Hepatocyte (in vitro differentiated cells): ENCODE measurements around the gene DLEC1. TPM values are rescaled to one million over a fixed set of nuclear protein-coding genes. Genes with fewer than 3 reads are reported as not detected.

ENCODE experiments used
- DNase-seq: peaks from one replicate; pipeline ENCODE4 v3.0.0-alpha.2; 2016; ENCODE audit warnings: low spot score
- H2AFZ ChIP-seq: fragments of 200-600 bp; sonication (generic); 2 replicates; pipeline ENCODE4 v1.6.0; 2016; ENCODE audit warnings: antibody characterized with exemption, mild to moderate bottlenecking
- H3K27ac ChIP-seq: fragments of 200-600 bp; sonication (generic); 2 replicates; pipeline ENCODE4 v1.5.1; 2016; ENCODE audit warnings: mild to moderate bottlenecking
- H3K27me3 ChIP-seq: fragments of 200-600 bp; sonication (generic); 2 replicates; pipeline ENCODE4 v1.6.1; 2016
- H3K36me3 ChIP-seq: fragments of 200-600 bp; sonication (generic); replicated peaks from 2 replicates; pipeline ENCODE4 v1.5.1; 2016; ENCODE audit warnings: low read depth; ENCODE audit not compliant: insufficient read depth
- H3K4me1 ChIP-seq: fragments of 200-600 bp; sonication (generic); 2 replicates; pipeline ENCODE4 v1.5.1; 2016; ENCODE audit warnings: mild to moderate bottlenecking, moderate library complexity; ENCODE audit not compliant: insufficient read depth
- H3K4me2 ChIP-seq: fragments of 200-600 bp; sonication (generic); 2 replicates; pipeline ENCODE4 v1.6.0; 2016
- H3K4me3 ChIP-seq: fragments of 200-600 bp; sonication (generic); 2 replicates; pipeline ENCODE4 v1.5.1; 2016; ENCODE audit warnings: mild to moderate bottlenecking
- H3K79me2 ChIP-seq: fragments of 200-600 bp; sonication (generic); 2 replicates; pipeline ENCODE4 v1.6.0; 2017; ENCODE audit warnings: mild to moderate bottlenecking
- H3K9me2 ChIP-seq: fragments of 200-600 bp; sonication (generic); replicated peaks from 2 replicates; pipeline ENCODE4 v1.6.0; 2017; ENCODE audit warnings: mild to moderate bottlenecking; ENCODE audit not compliant: insufficient read depth
- H3K9me3 ChIP-seq: fragments of 200-600 bp; sonication (generic); 2 replicates; pipeline ENCODE4 v1.5.1; 2016; ENCODE audit warnings: low read depth, mild to moderate bottlenecking
- H4K20me1 ChIP-seq: fragments of 200-600 bp; sonication (generic); 2 replicates; pipeline ENCODE4 v1.6.0; 2016; ENCODE audit warnings: mild to moderate bottlenecking; ENCODE audit not compliant: insufficient read depth, poor library complexity, severe bottlenecking
- EZH2 ChIP-seq: fragments of 200-600 bp; sonication (generic); IDR thresholded peaks from 2 replicates; pipeline ENCODE4 v1.6.1; 2016; ENCODE audit warnings: antibody characterized with exemption, mild to moderate bottlenecking, borderline replicate concordance
- EZH2phosphoT487 ChIP-seq: fragments of 200-600 bp; sonication (generic); IDR thresholded peaks from one replicate; pipeline ENCODE4 v1.6.1; 2018; ENCODE audit warnings: antibody characterized with exemption, mild to moderate bottlenecking, low read depth, moderate library complexity; ENCODE audit not compliant: unreplicated experiment, severe bottlenecking
- WGBS: methylation state at CpG from one replicate; pipeline ENCODE4 v1.1.6; 2016; ENCODE audit warnings: low lambda C conversion rate; ENCODE audit errors: missing lambda C conversion rate; 5-methylcytosine and 5-hydroxymethylcytosine counted together
- polyA plus RNA-seq: library from polyadenylated mRNA; unstranded; fragments of >200 nt; fragmentation: Nextera tagmentation; extraction: Ambion mirVana; gene quantifications from 2 replicates; pipeline ENCODE4 v1.2.1, GENCODE V29; 2016
- total RNA-seq: library from RNA; depleted of rRNA; stranded (reverse); fragments of >200 nt; gene quantifications from 2 replicates; pipeline ENCODE4 v1.2.3, GENCODE V29; 2014
- TF ChIP-seq, protein P1 (sequence below): fragments of 200-600 bp; sonication (generic); IDR thresholded peaks from 2 replicates; pipeline ENCODE4 v1.5.1; 2016; ENCODE audit warnings: antibody characterized with exemption, mild to moderate bottlenecking; ENCODE audit not compliant: poor library complexity

Gene DLEC1
- total and polyA plus RNA-seq, 2 experiments from 2014 or later = 0.23 to 1.5 TPM

DNA sequence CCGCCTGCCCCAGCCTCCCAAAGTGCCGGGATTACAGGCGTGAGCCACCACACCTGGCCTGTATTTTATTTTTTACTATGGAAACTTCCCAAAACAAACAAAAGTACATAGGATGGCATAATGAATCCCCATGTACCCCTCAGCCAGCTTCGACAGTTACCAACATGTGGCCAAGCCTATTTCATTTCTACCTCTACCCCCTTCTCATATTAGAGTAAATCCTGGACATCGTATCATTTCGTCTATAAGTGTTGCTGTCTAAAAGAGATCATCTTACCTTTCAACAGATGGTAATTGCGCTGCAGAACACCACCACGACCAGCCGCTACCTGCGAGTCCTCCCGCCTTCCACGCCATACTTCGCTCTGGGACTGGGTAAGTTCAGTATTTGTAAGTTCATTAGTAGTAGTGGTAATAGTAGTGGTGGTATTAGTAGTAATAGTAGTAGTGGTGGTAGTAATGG, 44.9 kb downstream of the DLEC1 start:
- H3K9me3 ChIP-seq = no peaks in the 10 kb centered on the region
- DNase-seq = no peak
- TF ChIP-seq EZH2phosphoT487 (no peak), EZH2 (no peak)
- TF ChIP-seq, protein P1, sequence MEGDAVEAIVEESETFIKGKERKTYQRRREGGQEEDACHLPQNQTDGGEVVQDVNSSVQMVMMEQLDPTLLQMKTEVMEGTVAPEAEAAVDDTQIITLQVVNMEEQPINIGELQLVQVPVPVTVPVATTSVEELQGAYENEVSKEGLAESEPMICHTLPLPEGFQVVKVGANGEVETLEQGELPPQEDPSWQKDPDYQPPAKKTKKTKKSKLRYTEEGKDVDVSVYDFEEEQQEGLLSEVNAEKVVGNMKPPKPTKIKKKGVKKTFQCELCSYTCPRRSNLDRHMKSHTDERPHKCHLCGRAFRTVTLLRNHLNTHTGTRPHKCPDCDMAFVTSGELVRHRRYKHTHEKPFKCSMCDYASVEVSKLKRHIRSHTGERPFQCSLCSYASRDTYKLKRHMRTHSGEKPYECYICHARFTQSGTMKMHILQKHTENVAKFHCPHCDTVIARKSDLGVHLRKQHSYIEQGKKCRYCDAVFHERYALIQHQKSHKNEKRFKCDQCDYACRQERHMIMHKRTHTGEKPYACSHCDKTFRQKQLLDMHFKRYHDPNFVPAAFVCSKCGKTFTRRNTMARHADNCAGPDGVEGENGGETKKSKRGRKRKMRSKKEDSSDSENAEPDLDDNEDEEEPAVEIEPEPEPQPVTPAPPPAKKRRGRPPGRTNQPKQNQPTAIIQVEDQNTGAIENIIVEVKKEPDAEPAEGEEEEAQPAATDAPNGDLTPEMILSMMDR = no peak
- H3K4me1 ChIP-seq = no peaks in the 10 kb centered on the region
- no peak overlapping the region for H3K4me3 ChIP-seq
- 95% methylated on average over 13 of the region's 13 CpGs for WGBS
- no peak overlapping the region for H3K27ac ChIP-seq
- H3K79me2 ChIP-seq = no peaks in the 10 kb centered on the region
- H3K9me2 ChIP-seq = no peaks in the 10 kb centered on the region
- no peaks in the 10 kb centered on the region for H3K36me3 ChIP-seq
- H3K27me3 ChIP-seq = no peaks in the 10 kb centered on the region
- H2AFZ ChIP-seq = no peak overlapping the region
- no peak overlapping the region for H3K4me2 ChIP-seq
- H4K20me1 ChIP-seq = no peaks in the 10 kb centered on the region

DNA sequence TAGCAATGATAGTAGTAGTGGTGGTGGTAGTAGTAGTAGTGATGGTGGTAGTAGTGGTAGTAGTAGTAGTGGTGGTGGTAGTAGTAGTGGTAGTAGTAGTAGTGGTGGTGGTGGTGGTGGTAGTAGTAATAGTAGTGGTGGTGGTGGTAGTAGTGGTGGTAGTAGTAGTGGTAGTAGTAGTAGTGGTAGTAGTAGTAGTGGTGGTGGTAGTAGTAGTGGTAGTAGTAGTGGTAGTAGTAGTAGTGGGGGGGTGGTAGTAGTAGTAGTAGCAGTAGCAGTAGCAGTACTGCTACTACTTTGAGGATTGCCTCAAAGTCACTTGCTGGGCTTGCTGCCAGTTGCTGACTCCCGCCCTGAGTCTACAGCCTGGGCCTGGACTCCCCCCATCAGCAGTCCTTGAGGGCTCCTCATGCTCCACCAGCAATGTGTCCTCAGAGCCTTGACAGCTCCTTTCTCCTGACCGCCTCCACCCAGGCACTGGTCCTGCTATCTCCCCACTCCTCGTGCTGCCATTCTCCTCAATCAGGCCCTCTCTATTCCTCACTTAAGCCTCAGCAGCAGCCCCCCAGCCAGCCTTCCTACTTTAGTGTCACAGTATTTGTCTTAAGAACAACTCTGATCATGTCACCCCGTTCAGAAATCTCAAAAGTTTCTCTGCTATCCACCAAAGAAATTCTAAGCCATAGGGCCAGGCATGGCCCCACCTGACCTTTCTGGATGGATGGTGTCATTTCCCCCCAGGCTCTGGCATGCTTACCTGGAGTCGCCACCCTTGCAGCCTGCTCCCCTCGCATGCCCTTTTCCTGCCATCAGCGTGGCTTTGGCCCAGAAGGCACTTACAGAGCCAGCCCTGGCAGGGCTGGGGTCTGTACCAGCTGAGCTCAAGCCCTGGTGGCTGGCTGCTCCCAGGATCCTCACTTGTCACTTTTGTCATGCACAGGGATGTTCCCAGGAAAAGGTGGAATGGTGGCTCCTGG, 45.6 kb downstream of the DLEC1 start:
- H3K9me2 ChIP-seq = no peaks in the 10 kb centered on the region
- H3K4me3 ChIP-seq = no peak overlapping the region
- H4K20me1 ChIP-seq = no peaks in the 10 kb centered on the region
- no peaks in the 10 kb centered on the region for H3K9me3 ChIP-seq
- H3K79me2 ChIP-seq = no peaks in the 10 kb centered on the region
- WGBS = 77% methylated on average over 6 of the region's 7 CpGs
- no peaks in the 10 kb centered on the region for H3K27me3 ChIP-seq
- no peaks in the 10 kb centered on the region for H3K4me1 ChIP-seq
- H3K27ac ChIP-seq = no peak overlapping the region
- DNase-seq = peak; percentile 37
- H3K4me2 ChIP-seq = no peak overlapping the region
- no peak overlapping the region for H2AFZ ChIP-seq
- TF ChIP-seq EZH2 (no peak), EZH2phosphoT487 (no peak)
- TF ChIP-seq, protein P1 = no peak
- no peaks in the 10 kb centered on the region for H3K36me3 ChIP-seq

DNA sequence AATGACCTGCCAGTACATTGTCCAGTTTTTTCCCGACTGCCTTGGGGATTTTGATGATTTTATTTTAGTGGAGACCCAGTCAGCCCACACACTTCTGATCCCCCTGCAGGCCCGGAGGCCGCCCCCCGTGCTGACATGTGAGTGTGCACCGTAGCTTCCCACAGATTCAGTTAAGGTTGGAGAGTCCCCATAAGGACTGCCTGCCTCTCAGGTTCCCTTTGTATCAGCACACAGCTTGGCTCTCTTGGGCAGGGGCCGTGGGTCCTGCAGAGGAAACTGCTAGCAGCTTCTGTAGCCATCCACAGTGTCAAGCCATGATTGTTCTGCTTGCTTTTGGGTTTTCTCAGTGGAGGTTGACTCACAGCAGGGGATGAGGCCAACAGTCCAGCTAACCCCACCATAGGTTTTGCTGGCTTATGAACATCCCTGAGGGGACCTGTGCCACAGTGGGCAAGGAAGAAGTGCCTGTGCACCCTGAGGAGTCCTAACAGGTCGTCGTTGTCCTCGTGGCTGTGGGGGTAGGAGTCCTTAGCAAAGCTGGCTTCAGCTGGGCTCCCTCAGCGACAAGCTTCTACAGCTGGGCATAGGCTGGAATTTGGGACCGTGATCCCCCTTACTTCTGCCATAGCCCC, 46.4 kb downstream of the DLEC1 start:
- WGBS = 92% methylated on average over 11 of the region's 11 CpGs
- H3K27ac ChIP-seq = no peak overlapping the region
- no peaks in the 10 kb centered on the region for H3K36me3 ChIP-seq
- H3K79me2 ChIP-seq = no peaks in the 10 kb centered on the region
- TF ChIP-seq EZH2phosphoT487 = no peak
- TF ChIP-seq EZH2 = no peak
- TF ChIP-seq, protein P1 = no peak
- H4K20me1 ChIP-seq = no peaks in the 10 kb centered on the region
- H3K9me2 ChIP-seq = no peaks in the 10 kb centered on the region
- no peak overlapping the region for H2AFZ ChIP-seq
- no peaks in the 10 kb centered on the region for H3K4me1 ChIP-seq
- no peaks in the 10 kb centered on the region for H3K9me3 ChIP-seq
- no peak for DNase-seq
- H3K4me2 ChIP-seq = no peak overlapping the region
- no peak overlapping the region for H3K4me3 ChIP-seq
- H3K27me3 ChIP-seq = no peaks in the 10 kb centered on the region
